Cerebellar cortex (tissue), 1 donor: Measurements from ENCODE around the gene DNAH2.

Experiments used
- DNase-seq: peaks from one replicate; pipeline ENCODE4 v3.0.0-alpha.2; 2015; ENCODE audit warnings: low spot score

The DNAH2 gene

GRCh38 chr17:7873051-7873450 is 155.5 kb downstream of the DNAH2 start:
- no peak for DNase-seq

GRCh38 chr17:7875804-7876370 is 158.3 kb downstream of the DNAH2 start:
- no peak for DNase-seq

GRCh38 chr17:7878234-7878633 is 160.7 kb downstream of the DNAH2 start:
- DNase-seq = no peak

GRCh38 chr17:7880076-7880868 is 162.7 kb downstream of the DNAH2 start:
- no peak for DNase-seq

- peak; percentile 95 for DNase-seq
Observed at GRCh38 chr17:7881276-7882054, 163.9 kb downstream of the DNAH2 start.

- no peak for DNase-seq
Observed at GRCh38 chr17:7882068-7882467, 164.5 kb downstream of the DNAH2 start.

GRCh38 chr17:7882629-7883028 is 165.1 kb downstream of the DNAH2 start:
- no peak for DNase-seq
